ENCODE data around the gene BGN. TPM values are rescaled to one million over a fixed set of nuclear protein-coding genes. Genes with fewer than 3 reads are reported as not detected.

BGN gene
- polyA plus RNA-seq, 6 donors from 2014 or later, result not detected

Other genes starting within 250 kb of the BGN start
- gene PNMA6F, start 173.2 kb upstream of the BGN start, polyA plus RNA-seq (ENCODE audit: low read depth in 6 of 6), result not detected
- gene ZNF275, start 160.8 kb upstream of the BGN start, polyA plus RNA-seq (ENCODE audit: low read depth in 6 of 6), result 10 to 100 TPM in 1 of 6 donors, 1 to 10 TPM in 5; 4.6 to 11.1 (median 7.2) TPM
- gene PNMA6E, start 93.6 kb upstream of the BGN start, polyA plus RNA-seq (ENCODE audit: low read depth in 6 of 6), result not detected
- gene ZFP92, start 83.5 kb upstream of the BGN start, polyA plus RNA-seq (ENCODE audit: low read depth in 6 of 6), result under 1 TPM in 3 of 6 donors, not detected in 3; 0.04 to 0.21 (median 0.09) TPM
- 1 to 10 TPM in 2 of 6 donors, under 1 TPM in 1, not detected in 3; 0.19 to 1.3 (median 1.3) TPM for gene TREX2, start 48.9 kb upstream of the BGN start, polyA plus RNA-seq (ENCODE audit: low read depth in 6 of 6)
- gene HAUS7, start 24.4 kb upstream of the BGN start, polyA plus RNA-seq (ENCODE audit: low read depth in 6 of 6), result 10 to 100 TPM; 16.0 to 30.6 (median 19.3) TPM
- gene ATP2B3, start 22.7 kb downstream of the BGN start, polyA plus RNA-seq (ENCODE audit: low read depth in 6 of 6), result under 1 TPM in 1 of 6 donors, not detected in 5; 0.05 TPM
- 10 to 100 TPM; 31.9 to 88.0 (median 69.7) TPM for gene CCNQ, start 104.2 kb downstream of the BGN start, polyA plus RNA-seq (ENCODE audit: low read depth in 6 of 6)
- not detected for gene DUSP9, start 152.2 kb downstream of the BGN start, polyA plus RNA-seq (ENCODE audit: low read depth in 6 of 6)
- not detected for gene PNCK, start 178.8 kb downstream of the BGN start, polyA plus RNA-seq (ENCODE audit: low read depth in 6 of 6)
- under 1 TPM in 3 of 6 donors, not detected in 3; 0.06 to 0.78 (median 0.23) TPM for gene SLC6A8, start 192.9 kb downstream of the BGN start, polyA plus RNA-seq (ENCODE audit: low read depth in 6 of 6)
- gene BCAP31, start 229.4 kb downstream of the BGN start, polyA plus RNA-seq (ENCODE audit: low read depth in 6 of 6), result 100 to 1,000 TPM; 228 to 369 (median 252) TPM
- gene ABCD1, start 229.9 kb downstream of the BGN start, polyA plus RNA-seq (ENCODE audit: low read depth in 6 of 6), result 1 to 10 TPM; 2.2 to 6.2 (median 5.2) TPM